ENCODE data around the gene ERH.
"Not testable (repeated sequence)": the region's sequence is repeated elsewhere in the genome, so short reads cannot be mapped to it uniquely, and the experiment has no call there.

Gene ERH

DNA sequence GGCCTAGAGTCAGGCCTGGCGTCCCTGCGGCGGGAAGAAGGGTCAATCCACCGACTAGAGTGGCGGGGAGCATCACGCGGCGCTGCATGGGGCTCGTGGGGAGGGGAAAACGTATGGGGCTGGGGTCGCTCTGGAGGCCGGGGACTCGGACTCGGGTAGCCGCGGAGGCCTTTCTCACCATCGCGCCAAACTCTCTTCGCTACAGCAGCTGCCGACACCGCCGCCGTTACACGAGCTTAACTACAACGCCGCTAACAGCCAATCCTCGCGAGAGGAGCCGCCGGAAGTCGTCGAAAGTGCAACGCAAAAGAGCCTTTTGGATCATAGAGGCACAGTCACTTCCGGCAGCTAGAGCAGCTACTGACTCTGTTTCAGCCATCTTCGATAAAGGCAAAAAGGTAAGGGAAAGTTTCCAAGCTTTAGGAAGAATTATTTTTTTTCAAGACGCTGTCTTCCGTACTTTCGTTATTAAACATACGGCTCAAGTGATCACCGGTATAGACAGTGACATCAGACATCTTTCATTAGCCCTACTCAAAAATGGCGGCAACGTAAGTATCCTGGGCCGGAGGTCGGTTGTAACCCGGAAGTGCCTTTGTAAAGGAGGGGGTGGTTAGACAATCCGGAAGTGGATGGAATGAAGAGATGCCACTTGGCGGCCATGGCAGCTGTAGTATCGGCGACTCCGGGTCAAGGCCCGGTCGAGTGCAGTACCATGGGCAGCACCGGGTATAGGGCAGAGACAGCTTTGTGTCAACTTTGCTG, at the start of gene ERH, which contains the start of gene SLC39A9:
Gene ERH, minus strand, starts transcription at position 247 of the 765 bp plus-strand sequence. Its CDS starts 66 bp downstream, at position 181.
Gene SLC39A9, plus strand, starts transcription at position 640 of the 765 bp plus-strand sequence. CDS start 678 bp downstream, outside the sequence.
- peak; percentile 87 for DNase-seq (ENCODE audit: low read depth)

- no peak for DNase-seq (ENCODE audit: low read depth)
Observed at GRCh38 chr14:69443296-69443805, 45.3 kb upstream of the ERH start.

GRCh38 chr14:69441948-69442347, 43.8 kb upstream of the ERH start:
- DNase-seq (ENCODE audit: low read depth): no peak

GRCh38 chr14:69439521-69440270, 41.6 kb upstream of the ERH start:
- DNase-seq (ENCODE audit: low read depth): no peak

DNA sequence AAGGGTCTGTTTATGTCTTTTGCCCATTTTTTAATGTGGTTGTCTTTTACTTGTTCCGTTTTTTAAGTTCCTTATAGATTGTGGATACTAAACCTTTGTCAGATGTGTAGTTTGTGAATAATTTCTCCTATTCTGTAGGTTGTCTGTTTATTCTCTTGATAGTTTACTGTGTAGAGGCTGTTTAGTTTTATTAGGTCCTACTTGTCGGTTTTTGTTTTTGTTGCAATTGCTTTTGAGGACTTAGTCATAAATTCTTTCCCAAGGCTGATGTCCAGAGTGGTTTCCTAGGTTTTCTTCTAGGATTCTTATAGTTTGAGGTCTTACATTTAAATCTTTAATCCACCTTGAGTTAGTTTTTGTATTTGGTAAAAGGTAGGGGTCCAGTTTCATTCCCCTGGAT, 34.3 kb upstream of the ERH start:
- DNase-seq (ENCODE audit: low read depth): no peak

DNA sequence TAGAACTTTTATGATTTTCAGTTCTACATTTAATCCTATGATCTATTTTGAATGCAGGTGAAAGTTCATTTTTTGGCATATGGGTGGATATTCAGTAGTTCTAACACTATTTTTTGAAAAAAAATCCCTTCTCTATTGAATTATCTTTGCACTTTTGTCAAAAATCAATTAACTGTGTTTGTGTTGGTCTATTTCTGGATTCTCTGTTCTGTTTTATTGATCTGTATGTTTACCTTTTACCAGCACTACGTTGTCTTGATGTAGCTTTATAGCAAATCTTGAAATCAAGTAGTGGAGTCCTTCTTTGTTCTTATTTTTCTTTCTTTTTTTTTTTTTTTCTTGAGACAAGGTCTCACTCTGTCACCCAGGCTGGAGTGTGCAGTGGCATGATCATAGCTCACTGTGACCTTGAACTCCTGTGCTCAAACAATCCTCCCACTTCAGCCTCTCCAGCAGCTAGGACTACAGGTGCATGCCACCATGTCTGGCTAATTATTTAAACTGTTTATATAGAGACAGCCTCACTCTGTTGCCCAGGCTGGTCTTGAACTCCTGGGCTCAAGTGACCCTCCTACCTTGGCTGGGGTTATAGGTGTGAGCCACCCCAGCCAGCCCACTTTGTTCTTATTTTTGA, 32.3 kb upstream of the ERH start:
- DNase-seq (ENCODE audit: low read depth): no peak

DNA sequence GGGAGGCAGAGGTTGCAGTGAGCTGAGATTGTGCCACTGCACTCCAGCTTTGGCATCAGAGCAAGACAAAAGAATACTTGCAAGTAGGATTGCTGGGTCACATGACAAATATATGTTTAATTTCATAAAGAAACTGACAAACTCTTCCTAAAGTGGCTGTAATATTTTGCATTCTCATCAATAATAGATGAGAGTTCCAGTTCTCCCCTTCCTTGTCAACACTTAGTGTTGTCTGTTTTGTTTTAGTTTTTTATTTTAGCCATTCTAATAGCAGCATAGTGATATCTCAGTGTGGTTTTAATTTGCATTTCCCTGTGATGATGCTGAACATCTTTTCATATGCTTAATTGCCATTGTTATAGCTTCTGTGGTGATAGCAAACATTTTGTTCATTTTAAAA, 31.5 kb upstream of the ERH start:
- no peak for DNase-seq (ENCODE audit: low read depth)

- DNase-seq (ENCODE audit: low read depth): no peak
Observed at GRCh38 chr14:69428289-69428998, 30.3 kb upstream of the ERH start.

DNA sequence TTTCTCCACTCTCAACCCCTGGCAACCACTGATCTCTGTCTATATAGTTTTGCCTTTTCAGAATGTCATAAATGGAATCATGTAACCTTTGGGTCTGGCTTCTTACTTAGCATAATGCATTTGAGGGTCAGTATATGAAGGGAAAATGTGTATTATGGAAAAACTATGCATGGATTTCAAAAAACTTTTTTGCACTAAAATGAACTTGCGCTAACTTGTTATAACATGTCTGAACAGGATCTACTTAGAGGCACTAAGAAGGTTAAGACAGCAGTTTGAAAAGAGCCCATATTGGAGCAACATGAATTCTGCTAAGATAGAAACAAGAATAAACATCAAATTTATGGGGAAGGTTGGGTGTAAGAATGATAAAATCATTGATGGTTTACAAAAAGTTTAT, 29.5 kb upstream of the ERH start:
- DNase-seq (ENCODE audit: low read depth): no peak

- no peak for DNase-seq (ENCODE audit: low read depth)
Observed at GRCh38 chr14:69424149-69424923, 26.2 kb upstream of the ERH start.

DNA sequence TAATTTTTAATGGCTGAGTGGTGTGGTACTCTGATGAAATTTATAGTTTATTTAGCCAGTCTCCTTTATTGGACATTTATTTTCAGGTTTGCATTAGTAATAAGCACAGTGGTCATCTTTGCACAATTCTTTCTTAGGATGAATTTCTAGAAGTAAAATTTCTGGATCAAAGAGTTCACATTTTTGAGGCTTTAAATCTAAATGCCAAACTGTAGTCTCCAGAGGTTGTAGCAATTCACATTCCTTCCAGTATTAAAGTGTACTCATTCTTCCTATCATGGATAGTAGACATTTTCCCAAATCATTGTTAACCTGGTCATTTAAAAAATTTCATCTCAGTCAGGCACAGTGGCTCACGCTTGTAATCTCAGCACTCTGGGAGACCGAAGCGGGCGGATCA, 25.2 kb upstream of the ERH start:
- no peak for DNase-seq (ENCODE audit: low read depth)

DNA sequence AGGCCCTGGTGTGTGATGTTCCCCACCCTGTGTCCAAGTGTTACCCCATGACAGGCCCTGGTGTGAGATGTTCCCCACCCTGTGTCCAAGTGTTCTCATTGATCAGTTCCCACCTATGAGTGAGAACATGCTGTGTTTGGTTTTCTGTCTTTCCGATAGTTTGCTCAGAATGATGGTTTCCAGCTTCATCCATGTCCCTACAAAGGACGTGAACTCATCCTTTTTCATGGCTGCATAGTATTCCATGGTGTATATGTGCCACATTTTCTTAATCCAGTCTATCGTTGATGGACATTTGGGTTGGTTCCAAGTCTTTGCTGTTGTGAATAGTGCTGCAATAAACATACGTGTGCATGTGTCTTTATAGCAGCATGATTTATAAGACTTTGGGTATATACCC, 18.0 kb upstream of the ERH start:
- DNase-seq (ENCODE audit: low read depth): not testable (repeated sequence)

DNA sequence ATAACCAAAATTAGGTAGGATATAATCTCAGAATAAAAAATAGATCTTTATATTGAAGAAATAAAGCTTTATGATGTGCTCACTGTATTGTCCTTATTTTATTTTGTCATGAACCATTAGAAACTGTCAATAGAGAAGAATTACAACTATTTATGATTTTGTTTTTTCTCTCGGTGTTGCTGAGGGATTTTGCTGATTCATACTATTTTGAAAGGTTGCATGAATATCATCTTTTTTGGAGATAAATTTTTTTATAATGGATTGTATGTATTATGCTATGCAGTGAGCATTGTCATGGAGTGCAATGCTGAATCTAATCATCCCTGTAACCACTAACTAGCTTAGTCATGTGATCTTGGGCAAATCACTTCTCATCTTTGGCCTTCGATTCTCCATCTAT, 15.4 kb upstream of the ERH start:
- DNase-seq (ENCODE audit: low read depth): no peak

- no peak for DNase-seq (ENCODE audit: low read depth)
Observed at GRCh38 chr14:69408331-69408960, 10.3 kb upstream of the ERH start.

DNA sequence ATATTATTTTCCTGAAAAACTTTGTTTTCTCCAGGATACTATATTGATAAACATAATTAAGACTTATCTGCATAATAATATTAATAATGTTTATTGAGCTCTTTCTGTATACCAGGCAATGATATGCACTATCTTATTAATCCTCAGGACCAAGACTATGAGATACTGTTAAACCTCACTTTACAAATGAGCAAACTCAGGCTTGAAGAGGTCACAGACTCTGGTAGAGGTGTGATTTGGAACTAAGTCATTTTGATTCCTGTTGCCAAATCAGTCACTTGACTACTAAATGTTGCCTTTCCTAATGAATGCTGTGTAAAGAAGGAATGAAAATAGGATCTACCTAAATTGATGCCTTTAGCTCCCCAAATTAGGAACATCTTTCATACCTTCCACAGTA, 7.7 kb upstream of the ERH start:
- DNase-seq (ENCODE audit: low read depth): no peak

- DNase-seq (ENCODE audit: low read depth): no peak
Observed at GRCh38 chr14:69404883-69405282, 6.8 kb upstream of the ERH start.

DNA sequence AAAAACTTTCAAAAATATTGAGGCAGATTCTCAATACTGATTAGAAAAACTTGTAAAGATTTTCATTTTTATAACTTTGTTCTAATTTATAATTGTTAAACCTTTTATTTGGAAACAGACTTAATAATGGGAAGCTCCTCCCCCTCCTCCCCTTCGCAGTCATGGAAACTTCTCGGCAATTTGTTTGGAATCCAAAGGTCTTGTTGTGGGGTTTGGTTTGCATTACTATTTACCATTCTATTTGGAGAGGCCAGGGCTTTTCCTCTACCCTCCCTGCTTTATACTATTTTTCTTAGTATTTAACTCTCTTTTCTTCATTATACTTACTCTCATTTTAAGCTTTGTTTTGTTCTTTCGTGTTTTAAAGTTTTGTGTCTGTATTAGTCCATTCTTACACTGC, 6.4 kb upstream of the ERH start:
- DNase-seq (ENCODE audit: low read depth): no peak

DNA sequence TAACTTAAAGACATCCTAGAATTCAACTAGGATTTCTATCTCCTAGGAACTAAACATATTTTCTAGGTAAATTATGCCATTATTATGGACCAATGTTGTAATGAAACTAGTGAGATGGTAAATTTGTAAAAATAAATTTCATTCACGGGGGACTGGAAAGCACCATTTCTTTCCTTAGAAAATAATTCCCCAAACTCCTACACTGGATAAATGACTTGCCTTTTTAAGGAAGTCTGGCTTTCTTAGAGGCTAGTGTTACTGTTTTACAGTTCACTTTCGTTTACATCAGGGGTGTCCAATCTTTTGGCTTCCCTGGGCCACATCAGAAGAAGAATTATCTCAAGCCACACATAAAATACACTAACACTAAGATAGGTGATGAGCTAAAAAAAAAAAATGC, 3.7 kb upstream of the ERH start:
- DNase-seq (ENCODE audit: low read depth): no peak

GRCh38 chr14:69400154-69400553, 2.1 kb upstream of the ERH start:
- DNase-seq (ENCODE audit: low read depth): no peak

- DNase-seq (ENCODE audit: low read depth): no peak
Observed at GRCh38 chr14:69399750-69400149, 1.7 kb upstream of the ERH start.

GRCh38 chr14:69398818-69399210, 715 bp upstream of the ERH start:
- no peak for DNase-seq (ENCODE audit: low read depth)

Data from activated T-helper 1 cell treated with Interleukin-2 at 50 U/mL for 16 hours (primary cell).